SK-MEL-5 (cell line): Measurements from ENCODE around the gene ZFAND3. TPM values are rescaled to one million over a fixed set of nuclear protein-coding genes. Genes with fewer than 3 reads are reported as not detected.

Source experiments
- DNase-seq: peaks from one replicate; pipeline ENCODE4 v3.0.0-alpha.2; 2016; ENCODE audit warnings: low read depth, low spot score
- in situ Hi-C: cut with HindIII; loops from 2 replicates; pipeline ENCODE4 v1.10.0; 2016; ENCODE audit warnings: low sequenced_read_pairs, high pct_unique_total_duplicates, low pct_unique_long_range_greater_than_20kb
- total RNA-seq: library from RNA; depleted of rRNA; stranded (reverse); fragments of >200 nt; shearing (Covaris generic); gene quantifications from 2 replicates; pipeline ENCODE4 v1.2.3, GENCODE V29; 2014

The ZFAND3 gene
- total RNA-seq, 1 experiment from 2014 or later = 14.6 TPM

DNA sequence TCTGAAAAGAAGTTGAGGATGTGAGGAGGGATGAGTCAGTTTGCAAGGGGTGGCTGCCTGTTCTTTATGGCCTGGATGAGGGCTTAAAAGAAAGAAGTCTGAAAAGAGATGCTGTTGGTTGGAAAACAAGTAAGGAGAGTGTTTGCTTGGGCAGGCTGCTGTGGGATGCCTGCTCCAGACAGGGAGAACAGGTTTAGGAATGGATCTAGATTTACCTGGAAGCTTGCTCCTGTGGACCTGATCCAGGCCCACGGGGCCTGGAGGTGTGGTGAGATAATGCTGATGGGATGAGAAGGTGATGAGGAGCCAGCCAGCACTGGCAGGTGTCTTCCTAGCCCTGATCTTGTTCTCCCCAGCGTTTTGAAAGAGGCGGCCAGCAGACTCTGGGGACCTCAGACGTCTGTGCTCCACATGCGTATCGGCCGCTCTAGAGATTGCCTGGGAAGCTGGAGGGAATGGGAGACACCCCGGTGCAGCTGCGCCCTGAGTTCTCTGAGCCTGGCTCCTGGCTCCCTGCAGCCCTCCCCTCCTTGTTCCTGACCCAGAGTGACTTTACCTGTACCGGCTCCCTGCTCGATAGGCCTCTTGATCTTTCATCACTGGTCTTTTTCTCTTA lies 331.3 kb downstream of the ZFAND3 start:
- DNase-seq = no peak
- in situ Hi-C loops = no loop called here

DNA sequence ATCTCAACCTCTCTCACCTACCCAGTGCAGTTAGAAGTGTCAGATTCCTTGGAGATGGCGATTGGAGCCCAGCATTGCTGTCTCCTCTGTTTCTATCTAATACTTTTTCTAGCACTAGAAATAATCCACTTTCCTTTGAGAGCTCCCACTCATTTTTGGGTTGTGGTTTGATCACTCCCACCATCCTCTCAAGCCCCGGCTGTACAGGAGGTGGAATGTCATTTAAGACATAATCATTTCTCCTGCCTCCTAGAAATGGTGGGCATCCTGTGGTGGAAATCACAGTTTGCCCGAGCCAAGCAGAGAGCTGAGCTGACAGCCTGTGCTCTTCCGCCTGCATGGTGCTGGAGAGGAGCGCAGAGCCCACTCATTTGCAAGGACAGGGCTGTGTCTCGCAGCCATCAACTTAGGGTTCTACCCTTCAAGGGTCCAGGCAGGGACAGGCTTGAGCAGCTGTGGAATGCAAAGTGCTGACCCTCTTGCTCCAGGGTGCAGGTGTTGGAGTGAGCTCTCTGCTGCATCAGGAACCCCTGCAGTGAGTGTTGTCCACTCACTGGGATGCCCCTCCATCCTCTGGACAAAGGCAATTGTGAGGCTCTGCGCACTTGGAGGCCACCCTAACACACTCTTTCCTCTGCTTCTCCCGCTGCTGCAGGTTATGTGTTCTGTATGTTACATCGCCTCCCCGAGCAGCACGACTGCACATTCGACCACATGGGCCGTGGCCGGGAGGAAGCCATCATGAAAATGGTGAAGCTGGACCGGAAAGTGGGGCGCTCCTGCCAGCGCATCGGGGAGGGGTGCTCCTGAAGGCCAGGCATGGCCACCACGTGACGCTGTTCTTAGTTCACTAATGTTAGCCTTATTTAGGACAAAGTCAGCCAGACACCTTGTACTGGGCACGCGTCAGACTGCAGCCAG lies 332.3 kb downstream of the ZFAND3 start:
- DNase-seq = no peak
- in situ Hi-C loops = no loop called here

- in situ Hi-C loops = no loop called here
- no peak for DNase-seq
Measured at GRCh38 chr6:38152620-38153019, 333.1 kb downstream of the ZFAND3 start.

DNA sequence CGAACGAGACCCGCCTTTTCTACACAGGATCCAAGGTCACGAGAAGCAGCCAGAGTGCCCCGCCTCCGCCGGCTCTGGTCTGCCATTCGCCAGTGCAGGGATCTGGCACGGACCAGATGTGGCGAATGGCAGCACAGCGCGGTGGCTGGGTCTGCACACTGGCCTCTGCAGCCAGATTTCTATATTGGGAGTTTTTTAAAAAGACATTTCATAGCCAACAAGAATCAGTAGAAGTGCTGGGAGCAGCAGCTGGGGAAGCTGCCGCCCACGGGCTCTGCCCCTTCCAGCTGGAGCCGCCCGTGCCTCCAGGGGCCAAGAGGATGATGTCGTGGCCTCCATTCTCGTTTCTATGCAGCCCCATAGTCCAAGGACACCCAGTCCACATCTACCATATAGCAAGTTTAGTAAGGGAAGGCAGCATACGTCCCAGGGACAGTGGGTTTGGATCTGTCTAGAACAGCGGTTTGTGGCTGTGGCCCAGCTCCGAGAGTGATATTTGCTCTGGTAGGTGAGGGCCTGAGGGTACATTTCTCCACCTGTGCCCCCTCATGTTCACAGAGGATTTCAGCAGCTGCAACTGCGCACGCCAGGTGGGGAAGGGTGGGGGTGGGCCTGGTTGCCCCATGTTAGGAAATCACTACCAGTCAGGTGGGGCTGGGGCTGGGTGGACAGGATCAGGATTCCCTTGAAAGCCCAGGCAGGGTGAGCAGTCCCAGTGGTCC lies 333.7 kb downstream of the ZFAND3 start:
- in situ Hi-C loops = no loop called here
- no peak for DNase-seq

DNA sequence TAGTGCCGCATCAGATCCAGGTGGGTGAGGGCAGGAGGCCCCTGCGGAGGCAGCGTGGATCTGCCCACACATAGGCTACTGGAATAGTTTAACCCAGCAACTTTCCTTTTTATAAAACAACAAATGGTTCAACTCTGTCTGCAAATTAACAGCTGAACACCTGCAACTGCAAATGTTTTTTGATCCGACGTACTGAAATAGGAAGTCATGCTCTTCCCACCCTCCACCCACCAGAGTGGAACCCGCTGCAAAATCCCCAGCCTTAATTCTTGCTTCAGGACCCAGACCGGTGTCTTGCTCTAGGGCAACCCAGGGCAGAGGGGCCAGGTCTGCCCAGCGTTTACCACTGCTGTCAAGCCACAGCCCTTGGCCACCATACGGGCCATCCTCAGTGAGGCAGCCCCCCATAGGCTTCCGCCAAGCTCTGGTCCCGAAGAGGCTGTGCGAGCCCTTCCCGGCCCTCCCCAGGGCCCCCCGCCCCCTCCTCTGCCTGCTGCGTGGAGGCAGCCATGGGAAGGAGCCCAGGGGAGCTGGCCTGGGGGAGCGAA lies 334.3 kb downstream of the ZFAND3 start:
- no peak for DNase-seq
- in situ Hi-C loops = no loop called here

GRCh38 chr6:38154731-38155130 lies 335.2 kb downstream of the ZFAND3 start:
- DNase-seq = no peak
- in situ Hi-C loops = no loop called here

DNA sequence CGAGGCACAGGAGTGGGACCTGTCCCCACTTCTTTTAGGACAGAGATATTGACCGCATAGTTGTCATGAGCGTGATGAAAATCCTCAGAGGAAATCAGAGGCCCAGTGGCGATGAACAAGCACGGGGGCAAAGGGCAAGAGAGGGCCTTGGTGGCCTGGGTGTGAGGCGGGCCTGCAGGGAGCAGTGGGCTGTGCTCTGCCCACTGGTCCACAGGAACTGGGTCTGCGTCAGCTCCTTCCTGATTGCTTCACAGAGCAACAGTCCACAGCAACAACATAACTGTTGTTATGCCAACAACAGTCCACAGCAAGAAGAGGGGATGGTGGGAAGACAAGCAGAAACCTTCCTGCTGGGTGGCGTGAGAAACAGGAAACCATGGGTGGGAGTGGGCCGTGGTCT lies 335.6 kb downstream of the ZFAND3 start:
- in situ Hi-C loops = no loop called here
- no peak for DNase-seq

- in situ Hi-C loops = no loop called here
- DNase-seq = no peak
Measured at GRCh38 chr6:38155621-38156204, 336.2 kb downstream of the ZFAND3 start.

DNA sequence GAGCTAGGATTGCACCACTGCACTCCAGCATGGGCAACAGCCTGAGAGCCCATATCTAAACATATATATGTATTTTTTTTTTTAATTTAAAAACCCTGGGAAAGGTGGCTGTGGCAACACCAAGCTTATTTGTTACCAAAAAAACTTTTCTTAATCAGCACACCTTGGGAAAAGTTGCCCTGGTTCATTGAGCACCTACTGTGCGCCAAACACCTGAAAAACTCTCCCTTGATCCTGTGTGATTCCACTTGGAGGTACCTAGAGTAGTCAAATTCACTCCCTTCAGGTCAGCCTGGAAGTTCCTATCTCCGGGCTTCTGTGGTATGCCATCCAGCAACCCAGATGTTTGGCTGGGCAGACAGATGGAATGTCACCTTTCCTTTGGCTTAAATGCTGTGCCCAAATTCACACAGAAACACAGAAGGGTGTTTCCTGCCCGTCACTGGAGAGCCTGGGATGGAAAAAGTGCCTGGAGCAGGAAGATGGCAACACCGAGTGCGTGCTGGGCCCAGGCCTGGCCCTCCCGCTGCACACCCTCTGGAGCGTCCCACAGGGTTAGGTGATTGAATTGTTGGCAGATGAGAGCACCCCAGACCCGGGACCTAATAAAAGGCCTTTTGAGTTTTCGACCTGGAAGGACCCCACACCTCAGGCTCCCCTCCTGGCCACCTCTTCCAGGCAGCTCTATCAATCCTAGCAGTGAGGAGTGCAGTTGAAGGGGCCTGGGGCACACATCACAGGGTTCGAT lies 337.5 kb downstream of the ZFAND3 start:
- no peak for DNase-seq
- in situ Hi-C loops = no loop called here

GRCh38 chr6:38157905-38158304 lies 338.4 kb downstream of the ZFAND3 start:
- in situ Hi-C loops = no loop called here
- no peak for DNase-seq

- in situ Hi-C loops = no loop called here
- DNase-seq = no peak
Measured at GRCh38 chr6:38158762-38159350, 339.3 kb downstream of the ZFAND3 start.

DNA sequence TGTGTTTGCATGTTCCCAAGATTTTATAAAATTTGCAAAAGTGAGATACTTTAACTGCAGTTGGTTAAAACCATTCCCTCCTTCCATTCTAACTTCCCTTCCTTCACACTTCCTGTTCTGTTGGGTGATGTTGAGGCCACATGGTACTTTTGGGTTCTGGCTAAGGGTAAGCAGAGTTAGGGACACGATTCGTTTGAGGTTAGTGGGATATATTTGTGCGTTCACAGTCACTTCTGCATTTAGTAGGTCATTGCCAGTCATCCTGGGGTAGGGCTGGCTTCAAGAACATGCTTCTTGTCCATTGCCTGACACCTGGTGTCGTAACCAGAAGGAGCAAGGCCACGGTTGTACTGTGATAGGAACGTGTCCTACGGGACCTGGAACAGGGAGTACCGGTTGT lies 340.1 kb downstream of the ZFAND3 start:
- DNase-seq = no peak
- in situ Hi-C loops = no loop called here

GRCh38 chr6:38160831-38161230 lies 341.3 kb downstream of the ZFAND3 start:
- in situ Hi-C loops = no loop called here

GRCh38 chr6:38161331-38161730 lies 341.8 kb downstream of the ZFAND3 start:
- in situ Hi-C loops = no loop called here
- DNase-seq = no peak

More at GRCh38 chr6:38160831-38161230, 341.3 kb downstream of the ZFAND3 start:
- no peak for DNase-seq

GRCh38 chr6:38161754-38162492 lies 342.4 kb downstream of the ZFAND3 start:
- no peak for DNase-seq
- in situ Hi-C loops = no loop called here

GRCh38 chr6:38162493-38163185 lies 343.1 kb downstream of the ZFAND3 start:
- in situ Hi-C loops = no loop called here
- no peak for DNase-seq
